Neuronal stem cell (in vitro differentiated cells): ENCODE results near the gene TSEN34.

Source experiments
- DNase-seq: peaks from one replicate; pipeline ENCODE4 v3.0.0-alpha.2; 2013; ENCODE audit warnings: low spot score
- H2AFZ ChIP-seq: one replicate; pipeline ENCODE4 v1.6.1; 2013; ENCODE audit warnings: mild to moderate bottlenecking, low read length, inconsistent platforms
- H2AK5ac ChIP-seq: 2 replicates; pipeline ENCODE4 v1.6.1; 2013; ENCODE audit warnings: low read depth, mild to moderate bottlenecking, inconsistent platforms, low read length, moderate library complexity, mixed read lengths
- H2BK120ac ChIP-seq: 2 replicates; pipeline ENCODE4 v1.6.1; 2013; ENCODE audit warnings: low read depth, mild to moderate bottlenecking, inconsistent platforms, low read length, moderate library complexity, mixed read lengths
- H2BK12ac ChIP-seq: one replicate; pipeline ENCODE4 v1.6.1; 2013; ENCODE audit warnings: low read length, inconsistent platforms
- H2BK15ac ChIP-seq: 2 replicates; pipeline ENCODE4 v1.6.1; 2013; ENCODE audit warnings: mild to moderate bottlenecking, low read length, inconsistent platforms, mixed read lengths
- H2BK5ac ChIP-seq: one replicate; pipeline ENCODE4 v1.6.1; 2013; ENCODE audit warnings: inconsistent platforms, mild to moderate bottlenecking, low read length, moderate library complexity
- H3K14ac ChIP-seq: one replicate; pipeline ENCODE4 v1.6.1; 2013; ENCODE audit warnings: low read length, inconsistent platforms
- H3K18ac ChIP-seq: 2 replicates; pipeline ENCODE4 v1.6.1; 2013; ENCODE audit warnings: low read length, inconsistent platforms
- H3K23ac ChIP-seq: 2 replicates; pipeline ENCODE4 v1.6.1; 2013; ENCODE audit warnings: low read depth, mild to moderate bottlenecking, mixed read lengths, low read length, inconsistent platforms; ENCODE audit not compliant: poor library complexity
- H3K27ac ChIP-seq: replicated peaks from 3 replicates; pipeline ENCODE4 v1.5.1; 2013; ENCODE audit warnings: low read length, inconsistent platforms
- H3K27me3 ChIP-seq, 3 experiments: 2 replicates each; pipeline ENCODE4 v1.6.1; 2013; ENCODE audit warnings: low read length in 3 of 3, mild to moderate bottlenecking in 2 of 3, inconsistent platforms in 1 of 3, low read depth in 1 of 3, mixed read lengths in 1 of 3, moderate library complexity in 1 of 3; ENCODE audit not compliant: control insufficient read depth in 3 of 3, insufficient read depth in 3 of 3
- H3K36me3 ChIP-seq, 2 donors: replicated peaks in 1 of 2; 2 replicates each; pipeline ENCODE4 v1.6.1; 2013; ENCODE audit warnings: low read length in 2 of 2; ENCODE audit not compliant: control insufficient read depth in 2 of 2, insufficient read depth in 2 of 2
- H3K4ac ChIP-seq: 2 replicates; pipeline ENCODE4 v1.6.1; 2013; ENCODE audit warnings: inconsistent platforms, mild to moderate bottlenecking, low read length, moderate library complexity
- H3K4me1 ChIP-seq, 2 donors: 1 replicate in 1 of 2; 2 replicates in 1 of 2; pipeline ENCODE4 v1.6.1; 2013; ENCODE audit warnings: low read length in 2 of 2, low read depth in 1 of 2; ENCODE audit not compliant: control insufficient read depth in 2 of 2, insufficient read depth in 1 of 2
- H3K4me2 ChIP-seq: one replicate; pipeline ENCODE4 v1.6.1; 2013; ENCODE audit warnings: mild to moderate bottlenecking, low read length, inconsistent platforms; ENCODE audit not compliant: insufficient read depth, poor library complexity, severe bottlenecking
- H3K4me3 ChIP-seq, 2 donors: 2 replicates each; pipeline ENCODE4 v1.5.1; 2013; ENCODE audit warnings: low read length in 2 of 2, mild to moderate bottlenecking in 2 of 2, inconsistent platforms in 1 of 2, moderate library complexity in 1 of 2
- H3K79me1 ChIP-seq: one replicate; pipeline ENCODE4 v1.6.1; 2013; ENCODE audit warnings: low read depth, mild to moderate bottlenecking, inconsistent platforms, low read length, moderate library complexity
- H3K9ac ChIP-seq: one replicate; pipeline ENCODE4 v1.6.1; 2013; ENCODE audit warnings: mild to moderate bottlenecking, low read depth, low read length, inconsistent platforms; ENCODE audit not compliant: poor library complexity
- H3K9me3 ChIP-seq, 2 donors: replicated peaks in 1 of 2; 2 replicates each; pipeline versions ENCODE3 to v1.6.1; 2013; ENCODE audit warnings: low read length in 2 of 2, mild to moderate bottlenecking in 2 of 2, inconsistent platforms in 1 of 2, low read depth in 1 of 2, mixed read lengths in 1 of 2, moderate library complexity in 1 of 2; ENCODE audit not compliant: control insufficient read depth in 2 of 2, insufficient read depth in 1 of 2
- H4K8ac ChIP-seq: one replicate; pipeline ENCODE4 v1.6.1; 2013; ENCODE audit warnings: low read depth, mild to moderate bottlenecking, inconsistent platforms, low read length, moderate library complexity
- H4K91ac ChIP-seq: one replicate; pipeline ENCODE4 v1.6.1; 2013; ENCODE audit warnings: low read length, low read depth, mild to moderate bottlenecking, inconsistent platforms; ENCODE audit not compliant: poor library complexity
- WGBS, 2 donors: extraction: QIAGEN DNeasy Blood & Tissue Kit; methylation state at CpG; one replicate each; pipeline ENCODE4 v1.1.7; 2013; ENCODE audit warnings: missing lambda C conversion rate in 2 of 2, mixed read lengths in 1 of 2; ENCODE audit not compliant: insufficient read length in 2 of 2, insufficient replicate concordance in 1 of 2; ENCODE audit errors: extremely low coverage in 2 of 2; 5-methylcytosine and 5-hydroxymethylcytosine counted together

Gene TSEN34

DNA sequence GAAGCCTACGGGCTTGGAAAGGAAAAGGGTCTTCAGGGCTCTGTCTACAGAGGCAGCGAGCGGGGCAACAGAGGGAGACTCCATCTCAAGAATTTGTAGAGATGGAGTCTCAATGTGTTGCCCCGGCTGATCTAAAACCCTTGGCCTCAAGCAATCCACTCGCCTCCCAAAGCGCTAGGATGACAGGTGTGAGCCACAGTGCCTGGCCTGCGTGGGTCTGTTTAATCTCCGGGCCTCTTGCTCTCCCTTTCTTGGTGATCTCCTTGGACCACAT, 17.6 kb downstream of the TSEN34 start:
- no peak overlapping the region for H3K27ac ChIP-seq

DNA sequence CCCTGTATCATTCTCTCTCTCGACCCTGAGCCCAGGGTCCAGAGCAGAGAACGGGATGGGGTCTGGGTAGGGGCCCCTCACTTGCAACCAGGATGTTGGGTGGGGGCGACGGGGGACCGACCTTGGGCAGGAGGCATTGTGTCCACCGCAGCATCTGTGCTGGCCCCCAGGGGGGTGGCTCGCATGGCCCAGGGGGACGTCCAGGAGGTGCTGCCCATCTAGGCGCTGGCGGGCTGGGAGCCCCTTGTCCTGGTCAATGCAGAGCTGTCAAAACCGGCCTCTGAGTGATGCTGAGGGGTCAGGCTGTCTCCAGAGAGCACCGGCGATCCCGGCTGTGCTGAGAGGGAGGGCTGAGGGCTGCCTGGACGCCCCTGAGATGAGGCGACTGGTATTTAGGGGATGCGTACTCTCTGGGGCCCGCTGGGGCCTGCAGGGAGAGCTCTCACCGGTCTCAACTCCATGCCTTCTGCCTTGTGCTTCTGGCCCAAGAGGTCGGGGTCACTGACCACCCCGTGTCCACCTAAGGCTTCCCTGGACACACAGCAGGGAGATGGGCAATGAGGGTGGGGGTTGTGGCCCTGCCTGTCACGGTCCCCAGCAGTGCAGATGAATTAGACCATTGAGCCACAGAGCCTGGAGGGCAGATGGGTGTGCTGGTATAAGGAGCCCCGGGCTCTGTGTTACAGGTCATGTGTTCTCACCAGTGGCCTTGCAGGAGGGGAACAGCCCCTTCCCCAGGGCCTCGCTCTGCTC, 18.1 kb downstream of the TSEN34 start:
- Histone ChIP-seq H3K4me3 (no peak overlapping the region), H3K27me3 (no peaks in the 10 kb centered on the region), H2BK15ac (no peak overlapping the region), H3K36me3 (peaks cover 46 to 49% of the 10 kb centered on the region in 2 donors), H3K4ac (no peak overlapping the region), H2AFZ (no peak overlapping the region), H4K8ac (no peak overlapping the region), H3K79me1 (peaks cover 22% of the 10 kb centered on the region), H3K18ac (no peak overlapping the region), H3K14ac (no peak overlapping the region), H3K23ac (peak overlapping the region; percentile 75), H3K4me1 (peaks cover 0 to 4% of the 10 kb centered on the region in 2 donors), H3K9me3 (no peaks in the 10 kb centered on the region), H2BK120ac (no peak overlapping the region), H2BK5ac (no peak overlapping the region), H3K4me2 (no peak overlapping the region), H4K91ac (no peak overlapping the region), H3K9ac (peak overlapping the region; percentile 50), H3K27ac (no peak overlapping the region), H2AK5ac (no peak overlapping the region), H2BK12ac (no peak overlapping the region)
- DNase-seq, result no peak
- no CpG with 5 or more reads among the region's 24 CpGs for WGBS, 2 donors

More for the DNA sequence above, 17.6 kb downstream of the TSEN34 start:
- H3K9ac ChIP-seq, result no peak overlapping the region
- no peak overlapping the region for H2BK5ac ChIP-seq
- no peak overlapping the region for H2AFZ ChIP-seq
- H3K23ac ChIP-seq, result no peak overlapping the region
- DNase-seq, result no peak
- H4K91ac ChIP-seq, result no peak overlapping the region
- no peak overlapping the region for H3K14ac ChIP-seq
- H3K18ac ChIP-seq, result no peak overlapping the region
- no peaks in the 10 kb centered on the region for H3K9me3 ChIP-seq
- no peak overlapping the region for H2BK15ac ChIP-seq
- H3K79me1 ChIP-seq, result peaks cover 22% of the 10 kb centered on the region
- H3K4ac ChIP-seq, result no peak overlapping the region
- no peak overlapping the region for H3K4me2 ChIP-seq
- no peaks in the 10 kb centered on the region for H3K27me3 ChIP-seq
- no peak overlapping the region for H3K4me3 ChIP-seq
- no peak overlapping the region for H4K8ac ChIP-seq
- no peak overlapping the region for H2AK5ac ChIP-seq
- peaks cover 0 to 4% of the 10 kb centered on the region in 2 donors for H3K4me1 ChIP-seq
- no peak overlapping the region for H2BK120ac ChIP-seq
- H2BK12ac ChIP-seq, result no peak overlapping the region
- WGBS, 2 donors, result no CpG with 5 or more reads among the region's 8 CpGs
- H3K36me3 ChIP-seq, result peaks cover 52% of the 10 kb centered on the region in 2 donors

DNA sequence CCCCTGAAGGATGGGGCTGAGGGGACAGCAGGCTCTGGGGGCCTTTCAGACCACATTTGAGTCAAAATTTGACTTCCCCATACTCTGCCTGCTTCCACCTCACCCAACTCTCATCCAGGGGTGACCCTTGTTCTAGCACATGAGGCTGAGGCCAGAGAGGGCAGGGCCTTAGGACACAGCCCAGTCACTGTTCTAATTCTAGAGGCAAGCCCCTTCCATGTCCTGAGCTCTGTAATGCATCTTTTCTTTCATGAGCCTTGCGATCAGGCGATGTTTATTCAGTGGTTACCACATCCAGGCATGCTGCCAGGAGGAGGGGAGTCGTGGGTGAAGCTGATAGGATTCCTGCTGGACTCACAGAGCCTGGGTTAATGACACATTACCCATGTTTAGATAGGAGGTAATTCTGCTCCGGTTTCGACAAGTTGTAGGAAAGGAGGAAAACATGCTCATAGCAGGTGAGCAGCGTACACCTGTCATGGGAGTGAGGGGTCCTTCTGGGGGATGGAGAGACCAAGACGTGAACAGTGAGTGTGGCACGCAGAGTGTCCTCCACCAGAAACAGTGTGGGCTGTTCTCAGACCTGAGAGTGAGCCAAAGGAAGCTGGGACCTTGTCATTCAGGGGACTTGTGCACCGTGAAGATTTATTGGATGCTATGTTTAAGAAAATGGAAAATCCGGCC, 18.8 kb downstream of the TSEN34 start:
- no peak for DNase-seq
- Histone ChIP-seq H2BK12ac (no peak overlapping the region), H3K18ac (no peak overlapping the region), H2BK120ac (no peak overlapping the region), H3K23ac (no peak overlapping the region), H4K91ac (no peak overlapping the region), H3K4me3 (no peak overlapping the region), H3K9me3 (peaks cover 0 to 1% of the 10 kb centered on the region in 2 donors), H4K8ac (no peak overlapping the region), H2BK5ac (no peak overlapping the region), H3K9ac (no peak overlapping the region), H3K27ac (no peak overlapping the region), H2AK5ac (no peak overlapping the region), H3K4ac (no peak overlapping the region), H3K27me3 (no peaks in the 10 kb centered on the region), H2AFZ (no peak overlapping the region), H3K14ac (no peak overlapping the region), H3K36me3 (peaks cover 39 to 43% of the 10 kb centered on the region in 2 donors), H3K4me1 (peaks cover 0 to 3% of the 10 kb centered on the region in 2 donors), H3K4me2 (no peak overlapping the region), H2BK15ac (no peak overlapping the region), H3K79me1 (peaks cover 22% of the 10 kb centered on the region)
- no CpG with 5 or more reads among the region's 10 CpGs for WGBS, 2 donors

DNA sequence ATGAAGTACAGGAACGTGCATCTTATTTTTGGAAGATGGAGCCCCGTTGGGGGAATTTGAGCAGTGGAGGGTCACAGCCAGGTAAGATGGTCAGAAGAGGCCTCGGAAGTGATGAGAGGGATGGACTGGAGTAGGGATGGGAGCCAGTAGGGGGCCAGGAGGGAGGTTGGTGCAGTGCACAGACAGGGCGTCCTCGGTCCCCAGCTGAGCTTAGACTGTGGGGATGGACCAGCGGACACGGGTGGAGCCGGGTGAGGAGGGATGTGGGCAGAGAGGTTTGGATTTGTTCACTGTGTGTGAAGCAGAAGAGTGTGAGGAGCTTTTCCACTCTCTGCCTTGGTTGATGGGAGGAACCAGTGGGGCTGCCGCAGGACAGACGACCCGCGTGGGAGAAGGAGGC, 20.1 kb downstream of the TSEN34 start:
- peak overlapping the region; percentile 14 for H3K27ac ChIP-seq
- H3K27me3 ChIP-seq, result no peaks in the 10 kb centered on the region
- no peak overlapping the region for H3K4me3 ChIP-seq
- no peak overlapping the region for H2BK120ac ChIP-seq
- no peak overlapping the region for H2AK5ac ChIP-seq
- H3K4me2 ChIP-seq, result no peak overlapping the region
- H2BK5ac ChIP-seq, result peak overlapping the region; percentile 87
- no CpG with 5 or more reads among the region's 12 CpGs for WGBS, 2 donors
- peaks cover 19% of the 10 kb centered on the region for H3K79me1 ChIP-seq
- no peak overlapping the region for H3K4ac ChIP-seq
- peak overlapping the region; percentile 10 for H3K23ac ChIP-seq
- no peak overlapping the region for H3K14ac ChIP-seq
- no peak for DNase-seq
- H2AFZ ChIP-seq, result no peak overlapping the region
- no peak overlapping the region for H2BK12ac ChIP-seq
- no peak overlapping the region for H3K18ac ChIP-seq
- no peak overlapping the region for H3K9ac ChIP-seq
- no peak overlapping the region for H4K8ac ChIP-seq
- peaks cover 26 to 31% of the 10 kb centered on the region in 2 donors for H3K36me3 ChIP-seq
- H3K4me1 ChIP-seq, result peaks cover 0 to 1% of the 10 kb centered on the region in 2 donors
- H4K91ac ChIP-seq, result no peak overlapping the region
- H2BK15ac ChIP-seq, result no peak overlapping the region
- H3K9me3 ChIP-seq, result peaks cover 0 to 2% of the 10 kb centered on the region in 2 donors
